K562 (cell line): ENCODE measurements around the gene DNM1. TPM values are rescaled to one million over a fixed set of nuclear protein-coding genes. Genes with fewer than 3 reads are reported as not detected.

Experiments
- ATF7 ChIP-seq: fragments of 450-650 bp; IDR thresholded peaks from 2 replicates; pipeline ENCODE4 v1.7.1; 2014; ENCODE audit warnings: mild to moderate bottlenecking, moderate library complexity
- JUND ChIP-seq, 2 experiments: IDR thresholded peaks; 2 replicates in 1 of 2; 3 replicates in 1 of 2; pipeline ENCODE4 v1.6.1; 2011; ENCODE audit warnings: borderline replicate concordance in 2 of 2, low read depth in 2 of 2, low read length in 2 of 2, improper control_type of control experiment in 1 of 2, missing biosample characterization in 1 of 2, missing genetic modification characterization in 1 of 2, missing genetic modification reagents in 1 of 2
- KLF6 ChIP-seq: fragments of 250-450 bp; sonication (Bioruptor Pico); IDR thresholded peaks from 2 replicates; pipeline ENCODE4 v1.4.0; 2020; ENCODE audit warnings: mild to moderate bottlenecking, moderate library complexity, borderline replicate concordance
- PHF20 ChIP-seq: fragments of 450-650 bp; IDR thresholded peaks from 2 replicates; pipeline ENCODE4 v1.6.1; 2018; ENCODE audit not compliant: partially characterized antibody
- RBBP5 ChIP-seq: fragments of 200-600 bp; sonication (generic); IDR thresholded peaks from 2 replicates; pipeline ENCODE4 v1.6.1; 2012; ENCODE audit warnings: borderline replicate concordance, mild to moderate bottlenecking, low read length, control low read depth, inconsistent platforms; ENCODE audit not compliant: insufficient read depth, poor library complexity, severe bottlenecking
- ZNF79 ChIP-seq: fragments of 250-450 bp; sonication (Bioruptor Pico); IDR thresholded peaks from 2 replicates; pipeline ENCODE4 v1.4.0; 2020; ENCODE audit warnings: low read depth, mild to moderate bottlenecking, moderate library complexity
- polyA plus RNA-seq, 8 experiments: library from polyadenylated mRNA; depleted of rRNA in 4 of 8; stranded (reverse) in 5 of 8; unstranded in 3 of 8; fragments of >200 nt; fragmentation: Nextera tagmentation in 2 of 8; fragmentation: Illumina TruSeq in 1 of 8; extraction: Ambion mirVana in 2 of 8; extraction: Trizol in 1 of 8; gene quantifications; 2 replicates each; pipeline versions ENCODE4 v1.2.1 to v1.2.3, GENCODE V29; 2011 to 2014; ENCODE audit warnings: inconsistent platforms in 1 of 8, missing spikeins in 1 of 8
- total RNA-seq, 7 experiments: library from RNA; depleted of rRNA in 6 of 7; stranded (reverse); fragments of >200 nt in 6 of 7; fragmentation: Illumina TruSeq in 2 of 7; extraction: Trizol in 2 of 7; gene quantifications; 2 replicates each; pipeline versions ENCODE4 v1.2.1 to v1.2.3, GENCODE V29; 2011 to 2021; ENCODE audit warnings: low replicate concordance in 1 of 7
- TF ChIP-seq, protein P1 (sequence below): fragments of 450-650 bp; formaldehyde crosslinking; conservative IDR thresholded peaks from 2 replicates; pipeline ENCODE4 v1.4.0; 2022; ENCODE audit warnings: mild to moderate bottlenecking, missing genetic modification characterization
- TF ChIP-seq, protein P2 (sequence below): sonication (generic); IDR thresholded peaks from 2 replicates; pipeline ENCODE4 v1.6.1; 2016
- TF ChIP-seq, protein P3 (sequence below): fragments of 200-600 bp; sonication (generic); IDR thresholded peaks from one replicate; pipeline ENCODE4 v1.6.1; 2012; ENCODE audit warnings: mild to moderate bottlenecking, low read depth, low read length, inconsistent platforms

DNM1 gene
- total and polyA plus RNA-seq, 9 of the 15 experiments (the other 6 are each of a cell fraction or from before 2014, with no cell fraction given), result 0.39 to 23.1 (median 9.1) TPM

DNA sequence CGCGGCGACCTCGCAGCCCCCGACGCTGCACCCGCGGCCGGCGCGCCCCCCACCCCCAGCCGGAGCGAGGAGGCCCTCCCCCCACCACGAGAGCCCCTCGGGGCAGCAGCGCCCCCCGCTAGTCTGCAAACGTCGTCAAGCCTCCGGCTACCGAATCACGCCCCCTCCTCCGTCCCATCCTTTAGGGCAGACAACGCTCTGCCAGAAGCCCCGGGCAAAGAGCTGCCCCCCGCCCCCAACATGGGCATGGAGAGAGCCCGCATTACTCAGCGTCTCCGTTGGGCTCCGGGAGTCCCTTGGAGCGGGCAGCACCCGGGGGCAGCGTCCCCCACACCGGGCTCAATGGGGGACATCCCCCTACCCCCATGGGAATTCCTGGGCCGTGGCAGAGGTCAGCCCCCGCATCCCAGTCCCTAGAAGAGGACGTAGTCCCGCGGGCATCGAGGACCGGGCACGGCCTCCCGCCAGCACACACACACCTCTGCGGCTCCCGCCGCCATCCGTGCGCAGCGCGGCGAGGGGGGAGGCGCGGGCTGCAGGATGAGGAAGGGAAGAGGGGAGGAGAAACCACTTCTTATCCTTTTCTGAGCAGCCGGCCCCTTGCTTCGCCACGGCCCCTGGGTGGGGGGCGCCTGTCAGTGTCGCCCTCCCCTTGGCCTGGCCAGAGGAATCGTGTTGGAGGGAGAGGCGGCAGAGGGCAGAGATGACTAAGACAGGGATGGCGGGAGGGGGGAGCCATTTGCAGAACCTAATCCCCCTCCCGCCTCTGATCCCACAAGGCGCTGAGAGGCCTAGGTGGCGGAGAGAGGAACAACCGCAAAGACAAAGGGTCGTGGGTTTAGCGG lies 750 bp downstream of the DNM1 start (continued):
- TF ChIP-seq ATF7 (peak; percentile 68), PHF20 (no peak), ZNF79 (CRISPR knock-in tag) (no peak), RBBP5 (peak; percentile 22), KLF6 (CRISPR knock-in tag) (peak; percentile 76; the same call in 1 of the 2 replicates), JUND (IDR thresholded peaks at IDR 0.05; ENCODE audit: borderline replicate concordance, low read depth, low read length) (peak; percentile 76), JUND (tag; IDR thresholded peaks at IDR 0.05; ENCODE audit: borderline replicate concordance, low read depth, low read length) (peak; percentile 53; the same call in 1 of the 3 replicates)
- TF ChIP-seq, protein P1, sequence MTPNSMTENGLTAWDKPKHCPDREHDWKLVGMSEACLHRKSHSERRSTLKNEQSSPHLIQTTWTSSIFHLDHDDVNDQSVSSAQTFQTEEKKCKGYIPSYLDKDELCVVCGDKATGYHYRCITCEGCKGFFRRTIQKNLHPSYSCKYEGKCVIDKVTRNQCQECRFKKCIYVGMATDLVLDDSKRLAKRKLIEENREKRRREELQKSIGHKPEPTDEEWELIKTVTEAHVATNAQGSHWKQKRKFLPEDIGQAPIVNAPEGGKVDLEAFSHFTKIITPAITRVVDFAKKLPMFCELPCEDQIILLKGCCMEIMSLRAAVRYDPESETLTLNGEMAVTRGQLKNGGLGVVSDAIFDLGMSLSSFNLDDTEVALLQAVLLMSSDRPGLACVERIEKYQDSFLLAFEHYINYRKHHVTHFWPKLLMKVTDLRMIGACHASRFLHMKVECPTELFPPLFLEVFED (CRISPR knock-in tag), result peak; percentile 77; the same call in 1 of the 2 replicates
- TF ChIP-seq, protein P2, sequence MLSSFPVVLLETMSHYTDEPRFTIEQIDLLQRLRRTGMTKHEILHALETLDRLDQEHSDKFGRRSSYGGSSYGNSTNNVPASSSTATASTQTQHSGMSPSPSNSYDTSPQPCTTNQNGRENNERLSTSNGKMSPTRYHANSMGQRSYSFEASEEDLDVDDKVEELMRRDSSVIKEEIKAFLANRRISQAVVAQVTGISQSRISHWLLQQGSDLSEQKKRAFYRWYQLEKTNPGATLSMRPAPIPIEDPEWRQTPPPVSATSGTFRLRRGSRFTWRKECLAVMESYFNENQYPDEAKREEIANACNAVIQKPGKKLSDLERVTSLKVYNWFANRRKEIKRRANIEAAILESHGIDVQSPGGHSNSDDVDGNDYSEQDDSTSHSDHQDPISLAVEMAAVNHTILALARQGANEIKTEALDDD, result no peak
- TF ChIP-seq, protein P3, sequence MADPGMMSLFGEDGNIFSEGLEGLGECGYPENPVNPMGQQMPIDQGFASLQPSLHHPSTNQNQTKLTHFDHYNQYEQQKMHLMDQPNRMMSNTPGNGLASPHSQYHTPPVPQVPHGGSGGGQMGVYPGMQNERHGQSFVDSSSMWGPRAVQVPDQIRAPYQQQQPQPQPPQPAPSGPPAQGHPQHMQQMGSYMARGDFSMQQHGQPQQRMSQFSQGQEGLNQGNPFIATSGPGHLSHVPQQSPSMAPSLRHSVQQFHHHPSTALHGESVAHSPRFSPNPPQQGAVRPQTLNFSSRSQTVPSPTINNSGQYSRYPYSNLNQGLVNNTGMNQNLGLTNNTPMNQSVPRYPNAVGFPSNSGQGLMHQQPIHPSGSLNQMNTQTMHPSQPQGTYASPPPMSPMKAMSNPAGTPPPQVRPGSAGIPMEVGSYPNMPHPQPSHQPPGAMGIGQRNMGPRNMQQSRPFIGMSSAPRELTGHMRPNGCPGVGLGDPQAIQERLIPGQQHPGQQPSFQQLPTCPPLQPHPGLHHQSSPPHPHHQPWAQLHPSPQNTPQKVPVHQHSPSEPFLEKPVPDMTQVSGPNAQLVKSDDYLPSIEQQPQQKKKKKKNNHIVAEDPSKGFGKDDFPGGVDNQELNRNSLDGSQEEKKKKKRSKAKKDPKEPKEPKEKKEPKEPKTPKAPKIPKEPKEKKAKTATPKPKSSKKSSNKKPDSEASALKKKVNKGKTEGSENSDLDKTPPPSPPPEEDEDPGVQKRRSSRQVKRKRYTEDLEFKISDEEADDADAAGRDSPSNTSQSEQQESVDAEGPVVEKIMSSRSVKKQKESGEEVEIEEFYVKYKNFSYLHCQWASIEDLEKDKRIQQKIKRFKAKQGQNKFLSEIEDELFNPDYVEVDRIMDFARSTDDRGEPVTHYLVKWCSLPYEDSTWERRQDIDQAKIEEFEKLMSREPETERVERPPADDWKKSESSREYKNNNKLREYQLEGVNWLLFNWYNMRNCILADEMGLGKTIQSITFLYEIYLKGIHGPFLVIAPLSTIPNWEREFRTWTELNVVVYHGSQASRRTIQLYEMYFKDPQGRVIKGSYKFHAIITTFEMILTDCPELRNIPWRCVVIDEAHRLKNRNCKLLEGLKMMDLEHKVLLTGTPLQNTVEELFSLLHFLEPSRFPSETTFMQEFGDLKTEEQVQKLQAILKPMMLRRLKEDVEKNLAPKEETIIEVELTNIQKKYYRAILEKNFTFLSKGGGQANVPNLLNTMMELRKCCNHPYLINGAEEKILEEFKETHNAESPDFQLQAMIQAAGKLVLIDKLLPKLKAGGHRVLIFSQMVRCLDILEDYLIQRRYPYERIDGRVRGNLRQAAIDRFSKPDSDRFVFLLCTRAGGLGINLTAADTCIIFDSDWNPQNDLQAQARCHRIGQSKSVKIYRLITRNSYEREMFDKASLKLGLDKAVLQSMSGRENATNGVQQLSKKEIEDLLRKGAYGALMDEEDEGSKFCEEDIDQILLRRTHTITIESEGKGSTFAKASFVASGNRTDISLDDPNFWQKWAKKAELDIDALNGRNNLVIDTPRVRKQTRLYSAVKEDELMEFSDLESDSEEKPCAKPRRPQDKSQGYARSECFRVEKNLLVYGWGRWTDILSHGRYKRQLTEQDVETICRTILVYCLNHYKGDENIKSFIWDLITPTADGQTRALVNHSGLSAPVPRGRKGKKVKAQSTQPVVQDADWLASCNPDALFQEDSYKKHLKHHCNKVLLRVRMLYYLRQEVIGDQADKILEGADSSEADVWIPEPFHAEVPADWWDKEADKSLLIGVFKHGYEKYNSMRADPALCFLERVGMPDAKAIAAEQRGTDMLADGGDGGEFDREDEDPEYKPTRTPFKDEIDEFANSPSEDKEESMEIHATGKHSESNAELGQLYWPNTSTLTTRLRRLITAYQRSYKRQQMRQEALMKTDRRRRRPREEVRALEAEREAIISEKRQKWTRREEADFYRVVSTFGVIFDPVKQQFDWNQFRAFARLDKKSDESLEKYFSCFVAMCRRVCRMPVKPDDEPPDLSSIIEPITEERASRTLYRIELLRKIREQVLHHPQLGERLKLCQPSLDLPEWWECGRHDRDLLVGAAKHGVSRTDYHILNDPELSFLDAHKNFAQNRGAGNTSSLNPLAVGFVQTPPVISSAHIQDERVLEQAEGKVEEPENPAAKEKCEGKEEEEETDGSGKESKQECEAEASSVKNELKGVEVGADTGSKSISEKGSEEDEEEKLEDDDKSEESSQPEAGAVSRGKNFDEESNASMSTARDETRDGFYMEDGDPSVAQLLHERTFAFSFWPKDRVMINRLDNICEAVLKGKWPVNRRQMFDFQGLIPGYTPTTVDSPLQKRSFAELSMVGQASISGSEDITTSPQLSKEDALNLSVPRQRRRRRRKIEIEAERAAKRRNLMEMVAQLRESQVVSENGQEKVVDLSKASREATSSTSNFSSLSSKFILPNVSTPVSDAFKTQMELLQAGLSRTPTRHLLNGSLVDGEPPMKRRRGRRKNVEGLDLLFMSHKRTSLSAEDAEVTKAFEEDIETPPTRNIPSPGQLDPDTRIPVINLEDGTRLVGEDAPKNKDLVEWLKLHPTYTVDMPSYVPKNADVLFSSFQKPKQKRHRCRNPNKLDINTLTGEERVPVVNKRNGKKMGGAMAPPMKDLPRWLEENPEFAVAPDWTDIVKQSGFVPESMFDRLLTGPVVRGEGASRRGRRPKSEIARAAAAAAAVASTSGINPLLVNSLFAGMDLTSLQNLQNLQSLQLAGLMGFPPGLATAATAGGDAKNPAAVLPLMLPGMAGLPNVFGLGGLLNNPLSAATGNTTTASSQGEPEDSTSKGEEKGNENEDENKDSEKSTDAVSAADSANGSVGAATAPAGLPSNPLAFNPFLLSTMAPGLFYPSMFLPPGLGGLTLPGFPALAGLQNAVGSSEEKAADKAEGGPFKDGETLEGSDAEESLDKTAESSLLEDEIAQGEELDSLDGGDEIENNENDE, result no peak
